ENCODE measurements around the gene DRAP1. TPM values are rescaled to one million over a fixed set of nuclear protein-coding genes. Genes with fewer than 3 reads are reported as not detected.

Gene DRAP1
- polyA plus RNA-seq, 6 donors from 2014 or later, result 57.3 to 89.8 (median 71.1) TPM

DNA sequence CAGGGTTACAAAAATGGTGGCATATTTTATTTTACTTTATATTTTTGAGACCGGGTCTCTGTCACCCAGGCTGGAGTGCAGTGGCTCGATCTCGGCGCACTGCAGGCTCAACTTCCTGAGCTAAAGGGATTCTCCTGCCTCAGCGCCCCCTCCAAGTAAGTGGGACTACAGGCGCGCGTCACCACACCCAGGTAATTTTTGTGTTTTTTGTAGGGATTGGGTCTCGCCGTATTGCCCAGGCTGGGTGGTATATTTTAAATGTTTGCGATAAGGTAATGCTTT, 18.4 kb upstream of the DRAP1 start:
- Mint-ChIP-seq H3K27ac (peak overlapping the region; percentile 80 to 94 (median 90)), H3K4me3 (peak overlapping the region; percentile 57 to 85 (median 69)), H3K27me3 (peaks cover 0 to 25% (median 11%) of the 10 kb centered on the region in 3 donors), H3K9me3 (no peaks in the 10 kb centered on the region), H3K4me1 (peaks cover under 1 to 14% (median 3%) of the 10 kb centered on the region in 3 donors), H3K36me3 (no peaks in the 10 kb centered on the region)
- no peak for DNase-seq
- no peak for ATAC-seq (ENCODE audit: low read depth in 2 of 2)

DNA sequence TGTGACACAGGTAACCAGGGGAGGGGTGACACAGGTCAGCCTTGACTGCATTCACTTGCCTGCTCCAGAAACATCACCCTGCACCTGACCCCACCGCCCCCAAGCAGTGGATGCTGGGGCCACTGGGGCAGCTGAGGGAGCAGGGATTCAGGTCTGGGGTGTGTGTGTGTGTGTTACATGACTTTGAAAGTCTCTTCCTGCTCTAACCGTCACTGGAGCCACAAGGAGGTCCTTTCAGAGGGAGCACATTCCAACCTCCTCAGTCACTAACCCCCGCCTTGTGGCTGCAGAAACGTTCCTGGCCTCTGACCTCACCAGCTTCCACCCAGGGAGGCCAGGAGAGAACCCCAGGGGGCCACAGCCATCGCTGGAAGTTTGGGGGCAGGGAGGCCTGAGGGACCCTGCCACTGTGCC, 16.2 kb upstream of the DRAP1 start:
- H3K9me3 Mint-ChIP-seq, result no peaks in the 10 kb centered on the region
- DNase-seq (no peak), ATAC-seq (ENCODE audit: low read depth in 2 of 2) (no peak)
- H3K4me1 Mint-ChIP-seq, result peaks cover 0 to 14% (median 3%) of the 10 kb centered on the region in 3 donors
- no peaks in the 10 kb centered on the region for H3K36me3 Mint-ChIP-seq
- no peak overlapping the region for H3K4me3 Mint-ChIP-seq
- H3K27ac Mint-ChIP-seq, result peak overlapping the region in 3 of 6 donors; percentile 11 to 68 (median 68)
- H3K27me3 Mint-ChIP-seq, result peaks cover 8 to 36% (median 11%) of the 10 kb centered on the region in 3 donors

DNA sequence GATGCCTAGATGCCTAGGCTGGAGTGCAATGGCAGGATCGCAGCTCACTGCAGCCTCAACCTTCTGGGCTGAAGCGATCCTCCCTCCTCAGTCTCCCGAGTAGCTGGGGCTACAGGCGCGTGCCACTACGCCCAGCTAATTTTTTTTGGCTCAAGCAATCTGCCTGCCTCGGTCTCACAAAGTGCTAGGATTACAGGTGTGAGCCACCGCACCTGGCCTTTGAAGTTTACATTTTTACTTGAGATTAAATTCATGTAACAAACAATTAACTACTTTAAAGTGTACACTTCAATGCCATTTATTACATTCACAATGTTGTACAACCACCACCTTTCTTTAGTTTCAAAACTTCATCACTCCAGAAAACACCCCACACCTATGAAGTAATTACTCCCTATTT, 15.5 kb upstream of the DRAP1 start:
- Mint-ChIP-seq H3K36me3 (no peaks in the 10 kb centered on the region), H3K9me3 (no peaks in the 10 kb centered on the region), H3K4me1 (peaks cover 0 to 11% (median 3%) of the 10 kb centered on the region in 3 donors), H3K4me3 (no peak overlapping the region), H3K27me3 (peaks cover 8 to 33% (median 10%) of the 10 kb centered on the region in 3 donors), H3K27ac (peak overlapping the region in 2 of 6 donors; percentile 14 to 62)
- no peak for DNase-seq
- ATAC-seq (ENCODE audit: low read depth in 2 of 2), result no peak

DNA sequence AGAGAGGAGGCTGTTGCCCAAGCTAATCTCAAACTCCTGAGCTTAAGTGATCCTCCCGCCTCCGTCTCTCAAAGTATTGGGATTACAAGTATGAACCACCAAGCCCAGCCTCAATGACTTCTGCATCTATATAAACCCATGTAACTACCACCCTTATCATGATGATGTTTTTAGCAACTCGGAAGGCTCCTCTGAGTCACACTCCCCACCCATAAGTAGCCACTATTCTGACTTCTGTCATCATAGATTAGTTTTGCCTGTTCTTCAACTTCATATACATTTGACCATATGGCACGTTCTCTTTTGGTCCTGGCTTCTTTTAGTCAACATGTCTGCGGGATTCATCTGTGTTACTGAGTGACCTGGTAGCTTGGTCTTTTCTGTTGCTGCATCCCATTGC, 12.6 kb upstream of the DRAP1 start:
- H3K27me3 Mint-ChIP-seq, result peaks cover 3 to 46% (median 12%) of the 10 kb centered on the region in 3 donors
- H3K27ac Mint-ChIP-seq, result no peak overlapping the region
- H3K4me1 Mint-ChIP-seq, result peaks cover 2 to 3% (median 2%) of the 10 kb centered on the region in 3 donors
- H3K9me3 Mint-ChIP-seq, result no peaks in the 10 kb centered on the region
- DNase-seq (no peak), ATAC-seq (ENCODE audit: low read depth in 2 of 2) (no peak)
- H3K36me3 Mint-ChIP-seq, result no peaks in the 10 kb centered on the region
- no peak overlapping the region for H3K4me3 Mint-ChIP-seq

DNA sequence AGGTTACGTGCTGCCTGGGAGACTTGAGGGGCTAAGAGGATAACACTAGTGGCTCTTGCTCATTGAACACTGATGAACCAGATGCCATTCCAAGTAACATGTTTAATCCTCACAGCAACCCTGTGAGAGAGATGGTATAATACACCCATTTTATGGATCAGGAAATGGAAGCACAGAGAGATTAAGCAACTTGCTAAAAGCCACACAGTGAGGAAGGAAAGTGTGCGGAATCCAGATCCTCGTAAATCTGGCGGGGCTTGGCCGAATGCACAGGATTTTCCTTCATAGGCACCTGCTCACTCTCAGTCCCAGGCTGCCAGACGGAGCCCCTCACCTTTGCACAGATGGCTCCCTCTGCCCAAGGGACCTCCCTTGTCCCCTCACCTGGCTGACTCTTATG, 11.3 kb upstream of the DRAP1 start:
- ATAC-seq (ENCODE audit: low read depth in 2 of 2) (no peak), DNase-seq (no peak)
- Mint-ChIP-seq H3K27ac (no peak overlapping the region), H3K36me3 (no peaks in the 10 kb centered on the region), H3K4me1 (peaks cover 3 to 6% (median 4%) of the 10 kb centered on the region in 3 donors), H3K9me3 (no peaks in the 10 kb centered on the region), H3K4me3 (no peak overlapping the region), H3K27me3 (peaks cover 0 to 39% (median 16%) of the 10 kb centered on the region in 3 donors)

DNA sequence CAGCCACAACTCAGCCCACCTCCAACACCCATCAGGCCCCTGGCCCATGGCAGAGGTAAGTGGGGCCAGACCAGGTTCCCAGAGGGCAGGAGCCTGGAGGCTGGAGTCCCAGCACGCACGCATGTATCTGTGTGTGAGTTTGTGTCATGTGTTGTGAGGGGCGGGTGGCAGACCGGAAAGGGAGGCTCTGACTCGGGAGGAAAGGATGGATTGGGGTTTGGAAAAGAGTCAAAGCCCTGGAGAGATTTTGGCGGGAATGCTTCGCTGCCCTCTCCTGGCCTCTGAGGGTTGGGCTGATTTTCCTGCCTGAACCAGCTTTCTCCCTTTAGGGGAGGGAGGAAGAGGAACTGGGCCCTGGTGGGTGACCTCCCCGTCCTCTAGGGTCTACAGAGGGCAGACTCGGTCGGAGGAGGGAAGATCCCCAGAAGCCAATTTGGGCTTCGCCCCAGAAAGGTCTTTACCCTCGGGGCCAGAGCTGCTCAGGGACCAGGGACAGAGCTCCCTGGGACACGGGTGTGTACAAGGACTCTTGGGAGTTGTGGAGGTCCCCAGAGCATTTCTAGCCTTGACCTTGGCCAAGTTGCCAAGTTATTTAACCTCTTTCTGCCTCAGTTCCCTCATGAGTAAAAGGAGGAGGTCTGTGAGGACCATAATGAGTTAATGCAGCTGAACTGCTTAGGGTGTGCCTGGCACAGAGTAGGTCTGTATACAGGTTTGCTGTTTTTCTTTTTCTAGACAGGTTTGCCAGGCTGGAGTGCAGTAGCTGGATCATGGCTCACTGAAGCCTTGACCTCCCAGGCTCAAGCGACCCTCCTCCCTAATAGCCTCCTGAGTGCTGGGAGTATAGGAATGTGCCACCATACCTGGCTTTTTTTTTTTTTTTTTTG, 7.3 kb upstream of the DRAP1 start:
- H3K4me1 Mint-ChIP-seq, result peaks cover 25 to 36% (median 28%) of the 10 kb centered on the region in 3 donors
- peak overlapping the region in 1 of 6 donors; percentile 65 for H3K27ac Mint-ChIP-seq
- DNase-seq, result no peak
- peaks cover 0 to 26% (median 10%) of the 10 kb centered on the region in 3 donors for H3K27me3 Mint-ChIP-seq
- no peaks in the 10 kb centered on the region for H3K36me3 Mint-ChIP-seq
- no peaks in the 10 kb centered on the region for H3K9me3 Mint-ChIP-seq
- H3K4me3 Mint-ChIP-seq, result peak overlapping the region in 1 of 8 donors; percentile 77
- no peak for ATAC-seq (ENCODE audit: low read depth in 2 of 2)

DNA sequence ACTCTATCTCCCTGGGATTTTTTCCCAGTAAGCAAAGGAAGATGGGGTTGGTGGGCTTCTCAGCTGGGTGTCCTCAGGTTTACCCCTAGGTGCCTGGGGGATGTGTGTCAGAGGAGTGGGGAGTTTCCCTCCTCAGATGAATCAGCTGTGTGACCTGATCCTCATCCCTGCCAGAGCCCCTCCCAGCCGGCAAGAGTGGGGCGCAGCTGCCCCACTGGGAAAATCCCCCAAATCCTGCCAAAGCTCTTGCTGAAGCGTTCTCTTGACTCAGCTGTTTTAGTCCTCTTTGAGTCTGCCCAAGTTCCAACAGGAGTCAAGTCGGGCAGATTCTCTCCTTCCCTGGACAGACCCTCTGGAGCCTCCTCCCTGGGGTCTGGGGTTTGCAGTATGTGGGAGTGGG, 6.4 kb upstream of the DRAP1 start:
- DNase-seq, result no peak
- H3K27me3 Mint-ChIP-seq, result peaks cover 0 to 19% (median 8%) of the 10 kb centered on the region in 3 donors
- peak overlapping the region in 1 of 6 donors; percentile 73 for H3K27ac Mint-ChIP-seq
- H3K4me3 Mint-ChIP-seq, result no peak overlapping the region
- no peaks in the 10 kb centered on the region for H3K36me3 Mint-ChIP-seq
- H3K9me3 Mint-ChIP-seq, result no peaks in the 10 kb centered on the region
- peaks cover 31 to 41% (median 33%) of the 10 kb centered on the region in 3 donors for H3K4me1 Mint-ChIP-seq
- no peak for ATAC-seq (ENCODE audit: low read depth in 2 of 2)

DNA sequence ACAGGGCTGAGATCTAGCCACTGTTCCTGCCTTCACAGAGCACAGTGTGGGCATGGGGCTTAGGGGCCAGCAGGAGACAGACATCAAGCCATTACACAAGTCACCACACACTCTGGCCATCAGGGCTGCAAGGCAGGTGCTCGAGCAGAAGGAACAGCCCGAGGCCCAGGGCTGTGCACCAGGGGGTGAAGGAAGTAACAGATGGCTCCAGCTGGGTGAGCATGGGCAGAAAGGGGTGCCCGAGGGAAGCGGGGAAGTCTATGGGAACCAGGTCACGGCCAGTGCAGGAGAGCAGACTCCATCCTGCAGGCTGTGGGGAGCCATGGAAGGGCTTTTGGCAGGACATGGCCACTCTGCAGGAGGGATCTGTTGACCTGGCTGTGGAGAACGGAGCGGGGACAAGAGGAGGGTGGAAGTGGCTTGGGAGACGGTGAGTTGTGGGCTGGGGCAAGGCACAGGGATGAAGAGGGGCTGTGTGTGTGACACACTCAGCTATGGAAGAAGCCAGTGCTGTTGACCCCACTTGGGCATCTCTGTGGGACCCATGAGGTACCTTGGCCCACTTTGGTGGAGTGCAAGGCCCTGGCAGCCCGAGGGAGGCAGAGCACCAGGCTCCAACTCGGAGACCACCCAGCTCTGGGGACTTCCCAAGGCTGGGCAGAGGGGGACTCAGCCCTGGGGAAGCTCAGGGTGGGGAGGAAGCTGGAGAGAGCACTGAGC, 4.0 kb upstream of the DRAP1 start:
- Mint-ChIP-seq H3K4me1 (peaks cover 37 to 49% (median 42%) of the 10 kb centered on the region in 3 donors), H3K27me3 (peaks cover 0 to 8% (median 6%) of the 10 kb centered on the region in 3 donors), H3K9me3 (no peaks in the 10 kb centered on the region), H3K4me3 (peak overlapping the region in 4 of 8 donors; percentile 50 to 79 (median 66)), H3K27ac (peak overlapping the region in 4 of 6 donors; percentile 28 to 97 (median 40)), H3K36me3 (no peaks in the 10 kb centered on the region)
- DNase-seq, result no peak
- no peak for ATAC-seq (ENCODE audit: low read depth in 2 of 2)

DNA sequence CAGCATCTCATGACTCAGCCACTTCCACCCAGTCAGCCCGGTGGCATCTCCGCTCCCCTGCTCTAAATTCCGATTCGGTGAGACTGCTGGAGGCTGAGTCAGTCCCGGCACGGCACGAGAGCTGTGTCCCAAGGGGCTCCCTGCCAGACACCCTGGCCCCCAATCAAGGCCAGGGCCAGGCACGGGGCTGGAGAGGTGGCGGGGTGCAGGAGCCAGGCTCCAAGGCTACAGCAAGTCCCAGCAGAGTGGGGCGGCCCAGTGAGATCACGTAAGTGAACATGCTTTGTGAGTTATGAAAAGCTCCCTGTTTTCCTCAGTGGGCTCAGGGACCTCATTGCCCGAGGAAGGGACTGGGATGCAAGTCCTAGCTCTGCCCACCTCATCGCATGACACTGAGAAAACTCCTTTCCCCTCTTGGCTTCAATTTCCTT, 3.4 kb upstream of the DRAP1 start:
- Mint-ChIP-seq H3K36me3 (no peaks in the 10 kb centered on the region), H3K4me1 (peaks cover 39 to 54% (median 46%) of the 10 kb centered on the region in 3 donors), H3K27me3 (peaks cover 0 to 8% (median 6%) of the 10 kb centered on the region in 3 donors), H3K27ac (no peak overlapping the region), H3K4me3 (peak overlapping the region in 1 of 8 donors; percentile 95), H3K9me3 (no peaks in the 10 kb centered on the region)
- ATAC-seq (ENCODE audit: low read depth in 2 of 2) (no peak), DNase-seq (no peak)

DNA sequence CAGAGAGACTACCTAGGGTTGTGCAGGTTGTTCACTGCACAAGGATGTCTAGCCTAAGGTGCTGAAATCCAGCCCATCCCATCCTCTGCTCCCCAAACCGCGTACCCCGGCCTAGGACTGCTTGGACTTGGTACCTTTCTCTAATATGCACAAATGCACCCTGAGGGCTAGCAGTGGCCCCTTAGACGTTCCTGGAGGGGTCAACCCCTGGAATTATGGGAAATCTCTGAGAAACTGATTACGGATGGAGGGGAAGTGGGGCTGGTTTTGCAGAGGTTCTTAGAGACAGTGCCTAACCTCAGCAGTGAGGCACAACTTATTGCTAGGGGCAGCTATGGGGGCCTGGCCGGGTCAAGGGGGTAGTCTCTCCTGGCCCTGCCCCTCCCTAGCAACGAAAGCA, 2.8 kb upstream of the DRAP1 start:
- ATAC-seq (ENCODE audit: low read depth in 2 of 2) (no peak), DNase-seq (no peak)
- H3K27me3 Mint-ChIP-seq, result peaks cover 0 to 7% (median 5%) of the 10 kb centered on the region in 3 donors
- H3K9me3 Mint-ChIP-seq, result no peaks in the 10 kb centered on the region
- peak overlapping the region in 3 of 6 donors; percentile 66 to 88 (median 80) for H3K27ac Mint-ChIP-seq
- no peaks in the 10 kb centered on the region for H3K36me3 Mint-ChIP-seq
- H3K4me1 Mint-ChIP-seq, result peaks cover 39 to 54% (median 47%) of the 10 kb centered on the region in 3 donors
- peak overlapping the region; percentile 43 to 95 (median 86) for H3K4me3 Mint-ChIP-seq

DNA sequence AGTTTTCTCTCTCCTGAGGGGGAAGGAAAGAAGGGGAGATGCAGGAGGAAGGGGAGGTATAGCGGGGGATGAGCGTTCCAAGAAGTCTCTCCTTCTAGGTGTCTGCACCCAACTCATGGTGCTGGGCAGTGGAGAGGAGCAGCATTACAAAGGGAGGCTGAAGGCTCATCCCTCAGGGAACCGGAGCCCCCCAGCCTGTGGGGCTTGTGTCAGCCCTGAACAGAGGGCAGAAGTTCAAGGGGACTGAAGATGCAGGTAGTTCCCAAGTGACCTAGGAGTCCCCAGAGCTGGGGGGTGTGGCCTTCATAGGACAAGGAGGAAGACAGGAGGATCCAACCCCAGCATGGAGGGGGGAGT, 2.2 kb upstream of the DRAP1 start:
- peak overlapping the region in 3 of 6 donors; percentile 28 to 88 (median 86) for H3K27ac Mint-ChIP-seq
- DNase-seq (no peak), ATAC-seq (ENCODE audit: low read depth in 2 of 2) (no peak)
- H3K4me3 Mint-ChIP-seq, result peak overlapping the region; percentile 67 to 95 (median 87)
- H3K36me3 Mint-ChIP-seq, result no peaks in the 10 kb centered on the region
- H3K9me3 Mint-ChIP-seq, result no peaks in the 10 kb centered on the region
- peaks cover 35 to 53% (median 46%) of the 10 kb centered on the region in 3 donors for H3K4me1 Mint-ChIP-seq
- no peaks in the 10 kb centered on the region for H3K27me3 Mint-ChIP-seq

DNA sequence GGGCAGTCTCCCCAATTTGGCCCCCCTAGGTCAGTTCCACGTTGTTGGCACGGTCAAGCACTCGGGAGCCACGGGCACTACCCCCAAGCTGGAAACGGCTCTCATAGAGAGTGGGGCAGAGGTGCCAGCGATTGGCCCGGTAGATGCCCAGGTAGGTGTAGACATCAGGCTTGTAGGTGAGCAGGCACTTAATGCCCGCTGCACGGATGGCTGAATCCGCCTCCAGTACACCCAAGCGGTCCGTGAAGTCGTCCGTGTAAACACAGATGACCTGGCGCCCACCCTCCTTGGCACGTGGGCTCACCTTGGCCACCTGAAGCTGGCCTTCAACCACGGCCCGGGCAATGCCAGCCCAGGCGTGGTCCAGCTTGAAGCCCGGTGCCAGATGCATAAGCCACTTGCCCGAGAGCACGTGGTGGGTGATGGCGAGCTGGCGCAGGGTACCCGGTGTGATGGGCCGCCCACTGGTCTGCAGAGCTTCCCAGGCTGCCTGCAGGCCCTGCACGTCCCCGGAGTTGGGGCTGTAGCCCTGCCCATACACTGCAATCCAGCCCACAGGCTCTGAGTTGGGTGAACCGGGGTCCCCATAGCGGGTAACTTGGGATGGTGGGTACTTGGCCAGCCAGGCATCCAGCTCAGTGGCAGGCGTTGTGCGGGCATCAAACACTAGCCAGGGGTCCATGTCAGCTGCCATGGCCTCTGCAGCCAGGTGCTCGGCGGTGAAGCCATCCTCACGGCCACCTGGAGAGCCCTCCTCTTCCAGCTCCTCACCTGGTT, 1.6 kb upstream of the DRAP1 start:
- H3K27ac Mint-ChIP-seq, result peak overlapping the region in 2 of 6 donors; percentile 28 to 89
- H3K4me1 Mint-ChIP-seq, result peaks cover 35 to 59% (median 51%) of the 10 kb centered on the region in 3 donors
- peak overlapping the region; percentile 85 to 95 (median 90) for H3K4me3 Mint-ChIP-seq
- no peak for ATAC-seq (ENCODE audit: low read depth in 2 of 2)
- no peaks in the 10 kb centered on the region for H3K9me3 Mint-ChIP-seq
- no peak for DNase-seq
- H3K36me3 Mint-ChIP-seq, result no peaks in the 10 kb centered on the region
- H3K27me3 Mint-ChIP-seq, result no peaks in the 10 kb centered on the region

Measured in naive B cell (primary cell).